Measurements from ENCODE around the gene CTIF.

DNA sequence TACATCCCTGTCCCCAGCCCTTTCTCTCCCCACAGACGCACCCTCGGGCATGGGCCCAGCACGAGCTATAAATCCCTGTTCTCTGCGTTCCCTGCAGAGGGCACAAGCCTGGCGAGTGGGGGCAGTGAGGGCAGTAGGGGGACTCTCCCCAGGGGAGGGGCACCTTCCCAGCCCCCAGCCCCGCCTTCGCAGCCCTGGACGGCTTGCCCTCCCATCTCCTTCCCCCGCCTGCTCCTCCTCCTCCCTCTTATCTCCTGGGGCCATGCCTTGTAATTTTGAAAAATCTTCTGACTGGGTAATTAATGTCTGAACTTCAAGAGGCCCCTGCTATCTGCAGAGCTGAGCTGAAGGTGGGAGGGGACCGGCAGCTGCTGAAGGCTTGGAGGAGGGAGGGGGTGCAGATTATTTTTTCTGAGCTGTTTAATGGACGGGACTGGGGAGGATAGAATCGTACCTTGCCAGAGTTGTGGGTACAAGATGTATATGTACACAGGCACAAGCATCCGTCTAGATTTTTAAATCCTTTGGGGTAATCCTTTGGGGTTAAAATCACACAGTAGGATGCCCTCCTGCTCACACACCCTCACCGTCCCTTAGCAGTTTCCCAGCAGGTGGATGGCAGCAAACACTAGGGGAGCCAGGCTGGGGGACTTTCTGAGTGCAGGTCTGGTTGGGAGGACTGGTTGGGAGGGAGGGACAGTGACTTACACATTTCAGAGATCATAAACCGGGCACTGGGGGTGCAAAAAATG is 290.0 kb downstream of the CTIF start:
- TF ChIP-seq CTCF (IDR thresholded peaks at IDR 0.05) (no peak), POLR2AphosphoS5 (IDR thresholded peaks at IDR 0.05; ENCODE audit: insufficient read depth in 1 of 2, low read depth in 1 of 2) (peak in 1 of 2 donors; percentile 12), POLR2A (IDR thresholded peaks at IDR 0.05) (no peak)
